ENCODE measurements around the gene CLHC1. TPM values are rescaled to one million over a fixed set of nuclear protein-coding genes. Genes with fewer than 3 reads are reported as not detected.
A peak's percentile ranks its signal among the peaks of the same experiment; 100 is the strongest.

Gene CLHC1
- total and polyA plus RNA-seq, 4 donors = 2.3 to 33.8 (median 12.2) TPM

DNA sequence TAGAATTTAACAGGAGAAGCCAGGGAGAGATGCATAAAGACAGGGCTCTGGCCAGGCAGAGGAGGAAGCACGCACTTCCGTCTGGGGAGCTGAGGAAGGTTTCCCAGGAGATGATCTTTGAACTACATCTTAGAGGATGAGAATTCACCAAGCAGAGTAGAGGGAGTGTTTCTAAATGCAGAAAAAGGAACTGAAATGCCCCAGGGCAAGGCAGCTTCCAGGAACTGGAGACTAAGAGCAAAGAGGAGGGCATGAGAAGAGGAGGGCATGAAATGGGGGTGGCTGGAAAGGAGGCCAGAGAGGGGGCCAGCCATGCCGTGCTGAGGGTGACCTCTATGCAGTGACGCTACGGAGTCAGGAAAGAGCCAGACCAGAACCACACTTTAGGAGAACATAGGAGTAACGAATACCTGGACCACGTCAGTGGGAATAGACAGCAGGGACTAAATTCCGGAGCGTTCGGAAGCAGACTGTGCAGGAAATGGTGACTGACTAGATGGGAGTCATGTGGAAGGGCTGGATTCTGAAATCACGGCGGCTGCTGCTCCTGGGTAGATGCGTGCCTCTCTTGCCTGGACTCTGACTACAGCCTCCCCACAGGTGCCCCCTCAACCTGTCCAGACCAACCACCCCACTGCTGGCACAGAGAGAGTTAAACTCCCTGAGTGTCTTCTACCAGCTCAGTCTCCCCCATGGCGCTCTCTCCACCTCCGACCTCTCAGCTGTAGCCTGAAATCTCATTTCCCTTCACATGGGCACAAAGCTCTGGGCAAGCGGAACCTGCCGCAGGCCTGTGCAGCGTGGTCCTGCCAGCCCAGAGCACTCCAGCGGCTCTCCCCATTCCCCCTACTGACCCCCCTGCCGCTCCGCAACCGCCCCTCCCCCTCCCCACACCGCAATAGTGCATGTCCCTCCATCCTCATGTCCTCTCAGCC is 94.8 kb downstream of the CLHC1 start:
- H3K36me3 ChIP-seq (ENCODE audit: control insufficient read depth in 4 of 4, insufficient read depth in 4 of 4, low read length in 4 of 4) = no peaks in the 10 kb centered on the region
- no peaks in the 10 kb centered on the region for H3K9me3 ChIP-seq (ENCODE audit: control insufficient read depth in 4 of 4, insufficient read depth in 3 of 4, low read length in 3 of 4)
- no peaks in the 10 kb centered on the region for H3K27me3 ChIP-seq (ENCODE audit: control insufficient read depth in 3 of 3, insufficient read depth in 3 of 3, low read length in 2 of 3)
- peaks cover 6 to 34% (median 15%) of the 10 kb centered on the region in 5 donors for H3K4me1 ChIP-seq (ENCODE audit: control insufficient read depth in 5 of 5, insufficient read depth in 5 of 5, low read length in 5 of 5)
- ATAC-seq (ENCODE audit: insufficient read depth, low FRiP score) = peak; percentile 28
- H3K4me3 ChIP-seq = no peak overlapping the region
- no peak overlapping the region for H3K9ac ChIP-seq (ENCODE audit: insufficient read depth in 1 of 2, low read length in 2 of 2)
- DNase-seq = no peak
- TF ChIP-seq, protein P1, sequence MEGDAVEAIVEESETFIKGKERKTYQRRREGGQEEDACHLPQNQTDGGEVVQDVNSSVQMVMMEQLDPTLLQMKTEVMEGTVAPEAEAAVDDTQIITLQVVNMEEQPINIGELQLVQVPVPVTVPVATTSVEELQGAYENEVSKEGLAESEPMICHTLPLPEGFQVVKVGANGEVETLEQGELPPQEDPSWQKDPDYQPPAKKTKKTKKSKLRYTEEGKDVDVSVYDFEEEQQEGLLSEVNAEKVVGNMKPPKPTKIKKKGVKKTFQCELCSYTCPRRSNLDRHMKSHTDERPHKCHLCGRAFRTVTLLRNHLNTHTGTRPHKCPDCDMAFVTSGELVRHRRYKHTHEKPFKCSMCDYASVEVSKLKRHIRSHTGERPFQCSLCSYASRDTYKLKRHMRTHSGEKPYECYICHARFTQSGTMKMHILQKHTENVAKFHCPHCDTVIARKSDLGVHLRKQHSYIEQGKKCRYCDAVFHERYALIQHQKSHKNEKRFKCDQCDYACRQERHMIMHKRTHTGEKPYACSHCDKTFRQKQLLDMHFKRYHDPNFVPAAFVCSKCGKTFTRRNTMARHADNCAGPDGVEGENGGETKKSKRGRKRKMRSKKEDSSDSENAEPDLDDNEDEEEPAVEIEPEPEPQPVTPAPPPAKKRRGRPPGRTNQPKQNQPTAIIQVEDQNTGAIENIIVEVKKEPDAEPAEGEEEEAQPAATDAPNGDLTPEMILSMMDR (IDR thresholded peaks at IDR 0.05; ENCODE audit: control extremely low read depth, extremely low read depth) = no peak
- H3K27ac ChIP-seq (ENCODE audit: low read depth in 1 of 2, low read length in 1 of 2) = peak overlapping the region in 1 of 2 donors; percentile 88
- WGBS, 2 donors = 61 to 74% methylated on average over 23 of the region's 23 CpGs

DNA sequence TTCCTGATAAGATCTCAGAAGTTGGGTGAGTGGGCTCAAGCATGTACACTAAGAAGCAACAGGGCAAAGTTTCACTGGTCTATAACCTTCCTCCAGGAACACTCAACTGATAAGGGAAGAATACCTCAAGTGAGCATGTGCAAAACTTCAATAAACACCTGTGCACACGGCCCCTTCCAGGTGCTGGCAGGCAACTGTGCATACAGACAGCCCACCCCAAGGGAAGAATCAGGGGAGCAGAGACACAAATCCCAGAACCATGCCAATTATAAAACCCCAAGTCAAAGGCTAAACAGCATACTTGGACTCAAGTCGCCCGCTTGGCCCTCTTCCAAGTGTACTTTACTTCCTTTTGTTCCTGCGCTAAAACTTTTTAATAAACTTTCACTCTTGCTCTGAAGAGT is 96.0 kb downstream of the CLHC1 start:
- ATAC-seq (ENCODE audit: insufficient read depth, low FRiP score) (no peak), DNase-seq (peak in 1 of 3 donors; percentile 48)
- Histone ChIP-seq H3K4me3 (no peak overlapping the region), H3K36me3 (ENCODE audit: control insufficient read depth in 4 of 4, insufficient read depth in 4 of 4, low read length in 4 of 4) (no peaks in the 10 kb centered on the region), H3K4me1 (ENCODE audit: control insufficient read depth in 5 of 5, insufficient read depth in 5 of 5, low read length in 5 of 5) (peaks cover 6 to 30% (median 15%) of the 10 kb centered on the region in 5 donors), H3K27me3 (ENCODE audit: control insufficient read depth in 3 of 3, insufficient read depth in 3 of 3, low read length in 2 of 3) (no peaks in the 10 kb centered on the region), H3K27ac (ENCODE audit: low read depth in 1 of 2, low read length in 1 of 2) (peak overlapping the region in 1 of 2 donors; percentile 77), H3K9ac (ENCODE audit: insufficient read depth in 1 of 2, low read length in 2 of 2) (no peak overlapping the region), H3K9me3 (ENCODE audit: control insufficient read depth in 4 of 4, insufficient read depth in 3 of 4, low read length in 3 of 4) (no peaks in the 10 kb centered on the region)
- TF ChIP-seq, protein P1 (IDR thresholded peaks at IDR 0.05; ENCODE audit: control extremely low read depth, extremely low read depth) = no peak
- WGBS, 2 donors = 47 to 77% methylated on average over 4 of the region's 4 CpGs

DNA sequence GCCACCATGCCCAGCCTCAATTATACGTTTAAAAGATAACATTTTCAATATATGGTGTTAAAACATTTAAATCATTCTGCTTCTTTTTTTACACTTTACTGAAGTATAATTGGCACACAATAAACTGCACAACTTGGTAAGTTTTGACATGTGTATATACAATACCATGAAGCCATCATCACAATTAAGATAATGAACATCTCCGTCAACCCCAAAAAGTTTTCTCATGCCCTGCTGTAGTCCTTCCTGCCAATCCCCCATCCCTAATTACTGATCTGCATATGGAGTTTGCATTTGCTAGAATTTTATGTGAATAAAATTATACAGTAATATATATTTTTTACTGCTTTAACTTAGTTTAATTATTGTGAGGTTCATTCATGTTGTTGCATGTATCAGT is 96.6 kb downstream of the CLHC1 start:
- ATAC-seq (ENCODE audit: insufficient read depth, low FRiP score) = no peak
- no peaks in the 10 kb centered on the region for H3K9me3 ChIP-seq (ENCODE audit: control insufficient read depth in 4 of 4, insufficient read depth in 3 of 4, low read length in 3 of 4)
- no peaks in the 10 kb centered on the region for H3K36me3 ChIP-seq (ENCODE audit: control insufficient read depth in 4 of 4, insufficient read depth in 4 of 4, low read length in 4 of 4)
- no peak overlapping the region for H3K4me3 ChIP-seq
- TF ChIP-seq, protein P1 (IDR thresholded peaks at IDR 0.05; ENCODE audit: control extremely low read depth, extremely low read depth) = no peak
- no peak for DNase-seq
- H3K27me3 ChIP-seq (ENCODE audit: control insufficient read depth in 3 of 3, insufficient read depth in 3 of 3, low read length in 2 of 3) = no peaks in the 10 kb centered on the region
- no peak overlapping the region for H3K27ac ChIP-seq (ENCODE audit: low read depth in 1 of 2, low read length in 1 of 2)
- H3K9ac ChIP-seq (ENCODE audit: insufficient read depth in 1 of 2, low read length in 2 of 2) = no peak overlapping the region
- peaks cover 6 to 30% (median 15%) of the 10 kb centered on the region in 5 donors for H3K4me1 ChIP-seq (ENCODE audit: control insufficient read depth in 5 of 5, insufficient read depth in 5 of 5, low read length in 5 of 5)
- 97% methylated on average over 2 of the region's 2 CpGs for WGBS, 2 donors

Measured in lung (tissue), 12 donors.